Caco-2 (cell line): Measurements from ENCODE around the gene CORO2B. TPM values are rescaled to one million over a fixed set of nuclear protein-coding genes. Genes with fewer than 3 reads are reported as not detected.

ENCODE experiments used
- BruUV-seq: library from RNA; stranded (reverse); fragments of 400-500 nt; replicated peaks from 2 replicates; lab custom pipeline; 2021; lab: Mats Ljungman, UMichigan
- CTCF ChIA-PET: fragments of 300-600 bp; sonication (Branson Sonifier 250); formaldehyde crosslinking; loops from one replicate; lab custom pipeline; 2022; ENCODE audit warnings: antibody characterized with exemption; lab: Charles Lee
- POLR2A ChIA-PET: fragments of 300-600 bp; sonication (Branson Sonifier 250); formaldehyde crosslinking; loops from one replicate; lab custom pipeline; 2022; ENCODE audit warnings: antibody characterized with exemption; lab: Charles Lee
- DNase-seq, 2 experiments: peaks; one replicate each; pipeline versions ENCODE4 v3.0.0 to v3.0.0-alpha.2; 2020 to 2022
- H3K27me3 ChIP-seq: replicated peaks from 2 replicates; pipeline ENCODE4 v1.6.0; 2011; ENCODE audit warnings: low read length; ENCODE audit not compliant: control insufficient read depth, insufficient read depth
- H3K36me3 ChIP-seq: 2 replicates; pipeline ENCODE4 v1.5.1; 2011; ENCODE audit warnings: low read length; ENCODE audit not compliant: control insufficient read depth, insufficient read depth
- H3K4me1 ChIP-seq: fragments of 250-450 bp; sonication (Bioruptor Pico); 2 replicates; pipeline ENCODE4 v1.5.1; 2020; ENCODE audit warnings: mild to moderate bottlenecking
- H3K4me3 ChIP-seq: 2 replicates; pipeline ENCODE4 v1.5.1; 2011; ENCODE audit warnings: low read depth, mild to moderate bottlenecking, control low read depth, low read length
- H3K9me3 ChIP-seq: fragments of 250-450 bp; sonication (Bioruptor Pico); 2 replicates; pipeline ENCODE4 v1.5.1; 2020; ENCODE audit warnings: mild to moderate bottlenecking, moderate library complexity
- H3K27ac Mint-ChIP-seq: one replicate; pipeline ENCODE4 v1.8.0; 2022; ENCODE audit warnings: mixed read lengths; ENCODE audit not compliant: unreplicated experiment
- H3K27me3 Mint-ChIP-seq: one replicate; pipeline ENCODE4 v1.8.0; 2022; ENCODE audit warnings: mixed read lengths; ENCODE audit not compliant: insufficient read depth, unreplicated experiment
- H3K36me3 Mint-ChIP-seq: one replicate; pipeline ENCODE4 v1.8.0; 2022; ENCODE audit warnings: mild to moderate bottlenecking, mixed read lengths; ENCODE audit not compliant: insufficient read depth, unreplicated experiment
- H3K4me1 Mint-ChIP-seq: one replicate; pipeline ENCODE4 v1.8.0; 2022; ENCODE audit warnings: low read depth, mixed read lengths; ENCODE audit not compliant: unreplicated experiment
- H3K4me3 Mint-ChIP-seq: one replicate; pipeline ENCODE4 v1.8.0; 2022; ENCODE audit warnings: mild to moderate bottlenecking, moderate library complexity, mixed read lengths; ENCODE audit not compliant: unreplicated experiment
- H3K9me3 Mint-ChIP-seq: one replicate; pipeline ENCODE4 v1.8.0; 2022; ENCODE audit warnings: mixed read lengths; ENCODE audit not compliant: unreplicated experiment
- intact Hi-C: fragments of 100-400 bp; cut with micrococcal nuclease; formaldehyde crosslinking; loops from one replicate; pipeline ENCODE4 v1.10.0; 2022; ENCODE audit not compliant: unreplicated experiment
- total RNA-seq: library from RNA; stranded (reverse); gene quantifications from 2 replicates; pipeline ENCODE4 v1.2.3, GENCODE V29; 2022
- TF ChIP-seq, protein P1 (sequence below), 2 experiments: fragments of 200-600 bp in 1 of 2; IDR thresholded peaks; 1 replicate in 1 of 2; 2 replicates in 1 of 2; pipeline versions ENCODE4 v1.5.1 to v1.8.0; 2011 to 2022; ENCODE audit warnings: antibody characterized with exemption in 1 of 2, control low read depth in 1 of 2, inconsistent platforms in 1 of 2, low read depth in 1 of 2, low read length in 1 of 2, mild to moderate bottlenecking in 1 of 2, moderate library complexity in 1 of 2; ENCODE audit not compliant: insufficient read depth in 1 of 2, severe bottlenecking in 1 of 2, unreplicated experiment in 1 of 2

CORO2B gene
- total RNA-seq, 1 experiment from 2014 or later = 0.25 TPM

DNA sequence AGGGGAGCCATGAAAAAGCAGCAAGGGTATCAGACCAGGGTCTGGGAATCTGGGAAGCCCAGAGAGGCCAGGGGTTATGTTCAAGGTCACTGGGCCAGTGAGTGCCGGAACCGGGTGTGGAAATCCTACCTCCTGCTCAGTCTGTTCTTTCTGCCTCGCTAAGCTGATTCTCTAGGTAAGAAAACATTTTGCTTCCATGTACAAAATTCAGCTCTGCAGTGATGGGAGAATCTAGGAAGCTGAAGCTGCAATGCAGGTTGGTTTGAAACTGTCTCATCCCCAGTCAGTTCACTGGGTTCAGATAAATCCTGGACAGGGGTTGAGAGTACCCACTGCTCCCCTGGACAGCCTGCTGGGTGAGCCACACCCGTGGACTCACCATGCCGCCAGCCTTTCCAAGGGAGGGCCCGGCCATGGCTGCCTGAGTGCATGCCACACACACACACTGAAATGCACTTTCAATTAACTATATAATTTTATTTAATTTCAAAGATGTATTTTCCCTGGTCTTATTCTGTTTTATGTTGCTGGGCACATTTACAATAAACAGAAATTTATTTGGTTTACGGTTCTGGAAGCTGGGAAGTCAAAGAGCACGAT lies 108.4 kb downstream of the CORO2B start:
- ChIA-PET POLR2A (no interaction called here), CTCF (no interaction called here)
- Mint-ChIP-seq H3K9me3 (no peaks in the 10 kb centered on the region), H3K4me3 (no peak overlapping the region), H3K4me1 (no peaks in the 10 kb centered on the region), H3K27ac (no peak overlapping the region), H3K27me3 (peaks cover 4% of the 10 kb centered on the region), H3K36me3 (no peaks in the 10 kb centered on the region)
- no peaks in the 10 kb centered on the region for H3K36me3 ChIP-seq
- no peaks in the 10 kb centered on the region for H3K27me3 ChIP-seq
- intact Hi-C loops = no loop called here
- no peak for DNase-seq
- no peak overlapping the region for H3K4me3 ChIP-seq
- H3K9me3 ChIP-seq = no peaks in the 10 kb centered on the region
- TF ChIP-seq, protein P1, sequence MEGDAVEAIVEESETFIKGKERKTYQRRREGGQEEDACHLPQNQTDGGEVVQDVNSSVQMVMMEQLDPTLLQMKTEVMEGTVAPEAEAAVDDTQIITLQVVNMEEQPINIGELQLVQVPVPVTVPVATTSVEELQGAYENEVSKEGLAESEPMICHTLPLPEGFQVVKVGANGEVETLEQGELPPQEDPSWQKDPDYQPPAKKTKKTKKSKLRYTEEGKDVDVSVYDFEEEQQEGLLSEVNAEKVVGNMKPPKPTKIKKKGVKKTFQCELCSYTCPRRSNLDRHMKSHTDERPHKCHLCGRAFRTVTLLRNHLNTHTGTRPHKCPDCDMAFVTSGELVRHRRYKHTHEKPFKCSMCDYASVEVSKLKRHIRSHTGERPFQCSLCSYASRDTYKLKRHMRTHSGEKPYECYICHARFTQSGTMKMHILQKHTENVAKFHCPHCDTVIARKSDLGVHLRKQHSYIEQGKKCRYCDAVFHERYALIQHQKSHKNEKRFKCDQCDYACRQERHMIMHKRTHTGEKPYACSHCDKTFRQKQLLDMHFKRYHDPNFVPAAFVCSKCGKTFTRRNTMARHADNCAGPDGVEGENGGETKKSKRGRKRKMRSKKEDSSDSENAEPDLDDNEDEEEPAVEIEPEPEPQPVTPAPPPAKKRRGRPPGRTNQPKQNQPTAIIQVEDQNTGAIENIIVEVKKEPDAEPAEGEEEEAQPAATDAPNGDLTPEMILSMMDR (IDR thresholded peaks at IDR 0.05; ENCODE audit: insufficient read depth in 1 of 2, low read depth in 1 of 2, low read length in 1 of 2, severe bottlenecking in 1 of 2, unreplicated experiment in 1 of 2) = no peak
- H3K4me1 ChIP-seq = no peaks in the 10 kb centered on the region
- BruUV-seq = no TSS peak

DNA sequence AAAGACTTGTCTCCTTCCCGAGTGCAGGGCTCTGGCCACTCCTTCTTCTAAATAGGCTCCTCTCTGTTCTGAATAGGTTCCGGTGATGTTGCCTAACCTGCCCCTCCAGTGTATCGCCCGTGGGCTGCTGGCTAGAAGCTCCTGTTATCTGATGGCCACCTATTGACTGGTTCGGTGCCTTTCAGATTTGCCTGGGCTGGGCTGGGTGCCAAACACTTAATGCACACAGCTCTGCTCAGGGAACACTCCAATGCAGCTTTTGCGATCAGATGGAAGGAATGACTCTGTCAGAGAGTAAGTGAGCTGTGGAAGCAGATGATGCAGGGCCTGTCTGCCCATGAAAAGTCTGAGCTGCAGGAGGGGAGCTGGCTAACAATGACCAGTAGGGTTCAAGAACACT lies 112.9 kb downstream of the CORO2B start:
- BruUV-seq = no TSS peak
- Mint-ChIP-seq H3K36me3 (no peaks in the 10 kb centered on the region), H3K4me3 (no peak overlapping the region), H3K27me3 (peaks cover 9% of the 10 kb centered on the region), H3K9me3 (no peaks in the 10 kb centered on the region), H3K27ac (no peak overlapping the region), H3K4me1 (no peaks in the 10 kb centered on the region)
- intact Hi-C loops = no loop called here
- POLR2A ChIA-PET = no interaction called here
- CTCF ChIA-PET = no interaction called here
- Histone ChIP-seq H3K36me3 (no peaks in the 10 kb centered on the region), H3K4me3 (no peak overlapping the region), H3K9me3 (no peaks in the 10 kb centered on the region), H3K27me3 (no peaks in the 10 kb centered on the region), H3K4me1 (no peaks in the 10 kb centered on the region)
- peak in 1 of 2 experiments; percentile 14 for DNase-seq
- TF ChIP-seq, protein P1 (IDR thresholded peaks at IDR 0.05; ENCODE audit: insufficient read depth in 1 of 2, low read depth in 1 of 2, low read length in 1 of 2, severe bottlenecking in 1 of 2, unreplicated experiment in 1 of 2) = no peak

GRCh38 chr15:68693071-68693470 lies 114.3 kb downstream of the CORO2B start:
- POLR2A ChIA-PET = no interaction called here
- H3K27ac Mint-ChIP-seq = no peak overlapping the region
- intact Hi-C loops = no loop called here
- no peak overlapping the region for H3K4me3 Mint-ChIP-seq
- no TSS peak for BruUV-seq
- peaks cover 12% of the 10 kb centered on the region for H3K27me3 Mint-ChIP-seq
- Histone ChIP-seq H3K27me3 (no peaks in the 10 kb centered on the region), H3K36me3 (no peaks in the 10 kb centered on the region), H3K9me3 (no peaks in the 10 kb centered on the region), H3K4me1 (no peaks in the 10 kb centered on the region), H3K4me3 (no peak overlapping the region)
- no peak for DNase-seq
- no peaks in the 10 kb centered on the region for H3K9me3 Mint-ChIP-seq
- TF ChIP-seq, protein P1 (IDR thresholded peaks at IDR 0.05; ENCODE audit: insufficient read depth in 1 of 2, low read depth in 1 of 2, low read length in 1 of 2, severe bottlenecking in 1 of 2, unreplicated experiment in 1 of 2) = no peak
- no peaks in the 10 kb centered on the region for H3K4me1 Mint-ChIP-seq
- H3K36me3 Mint-ChIP-seq = no peaks in the 10 kb centered on the region
- CTCF ChIA-PET = no interaction called here
